DOHH2 (cell line): ENCODE measurements around the gene ENTPD8.

Experiments used
- H3F3A ChIP-seq: fragments of 200-600 bp; sonication (generic), shearing (Covaris generic); 2 replicates; pipeline ENCODE4 v1.6.0; 2016; ENCODE audit warnings: antibody characterized with exemption, mild to moderate bottlenecking; ENCODE audit not compliant: control insufficient read depth, insufficient read depth
- H3K27ac ChIP-seq: fragments of 200-600 bp; sonication (generic); 2 replicates; pipeline ENCODE4 v1.5.1; 2014; ENCODE audit warnings: low read depth, mild to moderate bottlenecking, low read length, moderate library complexity
- H3K27me3 ChIP-seq: fragments of 200-600 bp; sonication (generic); 2 replicates; pipeline ENCODE4 v1.6.1; 2014; ENCODE audit warnings: mild to moderate bottlenecking, low read length, mixed read lengths; ENCODE audit not compliant: control insufficient read depth
- H3K36me3 ChIP-seq: fragments of 200-600 bp; sonication (generic); 2 replicates; pipeline ENCODE4 v1.6.1; 2014; ENCODE audit warnings: mild to moderate bottlenecking, low read length, moderate library complexity, mixed read lengths; ENCODE audit not compliant: control insufficient read depth
- H3K4me1 ChIP-seq: fragments of 200-600 bp; sonication (generic); 2 replicates; pipeline ENCODE4 v1.6.1; 2014; ENCODE audit warnings: mild to moderate bottlenecking, low read length, mixed read lengths; ENCODE audit not compliant: control insufficient read depth
- H3K4me2 ChIP-seq: fragments of 200-600 bp; sonication (generic); 2 replicates; pipeline ENCODE4 v1.6.0; 2014; ENCODE audit warnings: mild to moderate bottlenecking, low read length, moderate library complexity
- H3K4me3 ChIP-seq: fragments of 200-600 bp; sonication (generic); 2 replicates; pipeline ENCODE4 v1.5.1; 2014; ENCODE audit warnings: mild to moderate bottlenecking, low read length, mixed read lengths
- H3K79me2 ChIP-seq: fragments of 200-600 bp; sonication (generic); 2 replicates; pipeline ENCODE4 v1.6.1; 2014; ENCODE audit warnings: mild to moderate bottlenecking, low read length, mixed read lengths; ENCODE audit not compliant: control insufficient read depth
- H3K9me2 ChIP-seq: fragments of 200-600 bp; sonication (generic); replicated peaks from 2 replicates; pipeline ENCODE4 v1.6.1; 2014; ENCODE audit warnings: mild to moderate bottlenecking, low read length, mixed read lengths; ENCODE audit not compliant: control insufficient read depth
- H3K9me3 ChIP-seq: fragments of 200-600 bp; sonication (generic); 2 replicates; pipeline ENCODE4 v1.6.1; 2014; ENCODE audit warnings: antibody characterized with exemption, low read length, mixed read lengths; ENCODE audit not compliant: control insufficient read depth, insufficient read depth
- H4K20me1 ChIP-seq: fragments of 200-600 bp; sonication (generic); 2 replicates; pipeline ENCODE4 v1.6.0; 2014; ENCODE audit warnings: low read depth, mild to moderate bottlenecking, antibody characterized with exemption, low read length, moderate library complexity; ENCODE audit not compliant: control insufficient read depth, insufficient read depth
- CTCF ChIP-seq: fragments of 200-600 bp; sonication (generic); IDR thresholded peaks from one replicate; pipeline ENCODE4 v1.5.1; 2014; ENCODE audit warnings: antibody characterized with exemption, mild to moderate bottlenecking, low read depth, low read length; ENCODE audit not compliant: poor library complexity, severe bottlenecking
- EZH2phosphoT487 ChIP-seq: fragments of 200-600 bp; sonication (generic); IDR thresholded peaks from 2 replicates; pipeline ENCODE4 v1.6.1; 2017; ENCODE audit warnings: borderline replicate concordance, mild to moderate bottlenecking, antibody characterized with exemption, low read length, moderate library complexity, mixed read lengths

Gene ENTPD8

GRCh38 chr9:137486141-137486490 lies 45.0 kb upstream of the ENTPD8 start:
- Histone ChIP-seq H3K4me2 (no peak overlapping the region), H4K20me1 (no peaks in the 10 kb centered on the region), H3K9me2 (no peaks in the 10 kb centered on the region), H3K4me1 (no peaks in the 10 kb centered on the region), H3K4me3 (no peak overlapping the region), H3K79me2 (no peaks in the 10 kb centered on the region), H3K36me3 (no peaks in the 10 kb centered on the region), H3K27ac (no peak overlapping the region), H3F3A (no peaks in the 10 kb centered on the region), H3K27me3 (no peaks in the 10 kb centered on the region), H3K9me3 (no peaks in the 10 kb centered on the region)
- no peak for TF ChIP-seq CTCF
- TF ChIP-seq EZH2phosphoT487: no peak

- H4K20me1 ChIP-seq: no peaks in the 10 kb centered on the region
- no peak overlapping the region for H3K27ac ChIP-seq
Measured at GRCh38 chr9:137485343-137486140, 44.4 kb upstream of the ENTPD8 start.

GRCh38 chr9:137484551-137485315 lies 43.6 kb upstream of the ENTPD8 start:
- Histone ChIP-seq H3F3A (no peaks in the 10 kb centered on the region), H3K9me3 (no peaks in the 10 kb centered on the region), H3K36me3 (no peaks in the 10 kb centered on the region), H3K4me3 (no peak overlapping the region), H3K4me1 (no peaks in the 10 kb centered on the region), H3K9me2 (no peaks in the 10 kb centered on the region), H4K20me1 (no peaks in the 10 kb centered on the region), H3K79me2 (no peaks in the 10 kb centered on the region), H3K27me3 (no peaks in the 10 kb centered on the region), H3K27ac (no peak overlapping the region), H3K4me2 (no peak overlapping the region)
- no peak for TF ChIP-seq CTCF
- no peak for TF ChIP-seq EZH2phosphoT487

More at GRCh38 chr9:137485343-137486140, 44.4 kb upstream of the ENTPD8 start:
- no peaks in the 10 kb centered on the region for H3F3A ChIP-seq
- no peak for TF ChIP-seq EZH2phosphoT487
- no peak for TF ChIP-seq CTCF
- H3K9me2 ChIP-seq: no peaks in the 10 kb centered on the region
- no peak overlapping the region for H3K4me3 ChIP-seq
- no peaks in the 10 kb centered on the region for H3K4me1 ChIP-seq
- no peaks in the 10 kb centered on the region for H3K36me3 ChIP-seq
- H3K4me2 ChIP-seq: no peak overlapping the region
- no peaks in the 10 kb centered on the region for H3K79me2 ChIP-seq
- no peaks in the 10 kb centered on the region for H3K9me3 ChIP-seq
- H3K27me3 ChIP-seq: no peaks in the 10 kb centered on the region
